Activated CD4-positive, alpha-beta T cell treated with anti-CD3 and anti-CD28 coated beads, Interleukin-10, Interleukin-2, amounts not matched to agents 100 ng/mL and 50 ng/mL, durations not matched to agents 16 hours and 8 hours (primary cell): ENCODE measurements around the gene SLC6A17.

Source experiments
- DNase-seq: peaks from one replicate; pipeline ENCODE4 v3.0.0-alpha.2; 2020

Gene SLC6A17

DNA sequence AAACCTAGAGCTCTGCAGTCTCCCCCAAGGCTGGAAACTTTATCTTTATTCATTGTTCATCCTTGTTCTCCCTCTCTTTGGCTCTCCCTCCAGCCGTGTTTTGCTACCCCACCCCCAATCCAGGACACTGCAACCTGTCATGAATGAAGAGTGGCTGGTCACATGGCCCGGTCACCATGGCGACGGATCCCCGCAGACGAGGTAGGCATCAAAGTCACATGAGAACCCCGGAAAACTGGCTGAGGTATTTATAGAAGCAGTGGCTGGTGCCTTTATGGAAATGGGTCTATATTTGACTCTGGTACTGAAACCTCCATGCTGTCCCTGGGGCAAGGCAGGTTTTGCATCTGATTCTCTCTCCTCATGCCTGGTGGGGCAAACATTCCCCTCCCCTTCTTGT lies 13.4 kb upstream of the SLC6A17 start:
- peak; percentile 29 for DNase-seq

DNA sequence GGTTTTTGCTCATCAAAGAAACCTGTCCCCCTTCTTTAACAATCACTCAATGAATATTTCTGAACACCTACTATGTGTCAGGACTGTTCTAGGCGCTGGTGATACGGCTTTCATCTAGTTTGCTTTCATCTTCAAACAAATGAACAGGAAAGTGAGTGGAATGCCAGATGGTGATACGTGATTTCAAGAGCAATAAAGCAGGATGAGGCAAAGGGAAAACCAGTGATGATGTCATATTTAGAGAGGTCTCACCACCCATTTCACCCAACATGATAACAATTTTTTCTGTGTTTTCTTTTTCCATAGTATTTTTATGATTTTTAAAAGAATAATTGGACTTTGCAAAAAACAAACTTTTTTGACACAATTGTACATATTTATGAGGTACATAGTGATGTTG lies 11.3 kb upstream of the SLC6A17 start:
- no peak for DNase-seq

GRCh38 chr1:110144366-110144765 lies 5.9 kb upstream of the SLC6A17 start:
- DNase-seq, result peak; percentile 14

- no peak for DNase-seq
Observed at GRCh38 chr1:110148961-110149360, 1.3 kb upstream of the SLC6A17 start.

- no peak for DNase-seq
Observed at GRCh38 chr1:110151175-110151669, 928 bp downstream of the SLC6A17 start.

DNA sequence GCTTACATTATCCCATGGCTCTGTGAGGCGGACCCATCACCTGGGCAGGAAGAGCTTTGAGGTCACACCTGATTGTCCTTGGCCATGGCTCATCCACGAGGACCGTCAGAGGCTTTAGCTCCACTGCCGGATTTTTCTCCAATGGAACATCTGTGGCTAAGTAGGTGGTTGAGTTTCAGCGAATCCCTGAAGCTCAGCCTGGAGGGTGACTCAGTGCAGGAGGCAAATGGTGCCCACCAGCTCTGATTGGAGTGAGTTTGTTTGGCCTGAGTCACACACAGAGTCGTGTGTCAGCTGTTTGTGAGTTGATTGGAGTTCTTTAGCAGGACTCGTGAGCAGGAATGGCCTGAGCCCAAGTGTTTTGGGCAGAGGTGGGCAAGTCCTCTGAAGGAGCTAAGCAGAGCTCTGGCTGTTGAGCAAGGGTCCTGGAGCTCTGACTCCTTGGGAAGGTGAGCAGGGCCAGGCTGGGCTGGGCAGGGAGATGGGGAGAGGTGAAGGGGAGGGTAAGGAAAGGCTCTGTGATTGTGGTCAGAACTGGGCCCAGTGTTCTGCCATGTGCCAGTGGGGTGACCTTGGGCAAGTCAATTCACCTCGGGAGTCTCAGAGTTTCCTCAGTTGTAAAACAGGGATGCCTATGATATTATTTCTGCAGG lies 2.0 kb downstream of the SLC6A17 start:
- DNase-seq, result no peak

GRCh38 chr1:110153407-110153950 lies 3.2 kb downstream of the SLC6A17 start:
- DNase-seq, result no peak

DNA sequence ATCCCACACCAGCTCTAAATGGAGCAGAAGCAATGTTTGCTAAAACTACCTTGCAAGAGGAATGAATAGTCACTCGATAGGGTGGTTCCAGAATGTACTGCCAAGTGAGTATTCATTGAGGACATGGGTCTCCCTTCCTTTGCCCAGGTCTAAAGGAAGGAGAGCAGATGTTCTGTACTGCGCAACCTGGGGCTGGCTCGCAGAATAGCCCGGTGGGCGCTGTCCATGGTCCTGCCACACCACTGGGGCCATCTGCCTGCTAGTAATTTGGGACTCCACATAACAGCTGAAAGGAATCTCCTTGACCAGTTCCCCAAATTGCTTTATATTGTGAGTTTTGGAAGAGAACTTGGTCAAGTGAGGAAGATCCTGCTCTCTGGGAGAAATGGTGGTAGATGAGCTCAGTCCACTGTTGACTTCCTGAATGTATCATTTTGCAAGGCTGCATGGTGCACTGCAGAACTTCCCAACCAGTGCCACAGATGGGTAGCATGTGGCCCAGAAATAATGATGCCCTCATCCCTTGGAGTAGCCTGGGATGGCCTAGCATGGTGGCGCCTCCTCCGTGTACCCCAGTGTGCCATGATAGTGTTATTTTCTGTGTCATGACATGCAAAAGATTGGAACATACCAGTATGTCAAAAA lies 5.7 kb downstream of the SLC6A17 start:
- DNase-seq, result peak; percentile 24

GRCh38 chr1:110158261-110158660 lies 8.0 kb downstream of the SLC6A17 start:
- DNase-seq, result no peak

GRCh38 chr1:110159168-110159567 lies 8.9 kb downstream of the SLC6A17 start:
- no peak for DNase-seq

DNA sequence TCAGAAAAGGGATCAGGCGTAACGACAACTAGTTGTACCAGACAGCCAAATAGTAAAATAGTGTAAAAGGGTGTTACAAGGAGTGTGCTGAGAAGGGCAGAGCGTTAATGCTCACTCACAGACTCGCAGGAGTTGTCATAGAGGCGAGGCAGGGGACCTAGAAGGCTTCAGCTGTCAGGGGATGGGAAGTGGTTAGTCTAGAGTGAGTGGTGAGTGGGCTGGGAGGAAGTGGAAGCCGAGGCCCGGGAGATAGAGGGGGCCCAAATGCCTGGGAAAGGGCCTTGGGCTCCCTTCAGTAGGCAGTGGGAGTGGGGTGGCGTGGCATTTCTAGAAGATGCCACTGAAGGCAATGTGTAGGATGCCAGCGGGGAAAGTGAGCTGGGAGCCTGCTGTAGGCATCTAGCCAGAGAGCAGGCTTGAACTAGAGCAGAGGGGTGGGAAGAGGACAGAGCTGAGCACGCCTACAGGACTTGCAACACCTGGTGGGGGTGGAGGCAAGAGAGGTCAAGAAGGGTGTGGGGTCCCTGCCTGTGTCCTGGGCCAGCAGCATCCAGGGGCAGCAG lies 10.3 kb downstream of the SLC6A17 start:
- no peak for DNase-seq

GRCh38 chr1:110161165-110161564 lies 10.9 kb downstream of the SLC6A17 start:
- no peak for DNase-seq

GRCh38 chr1:110161849-110162248 lies 11.6 kb downstream of the SLC6A17 start:
- DNase-seq, result no peak

- no peak for DNase-seq
Observed at GRCh38 chr1:110163591-110163990, 13.3 kb downstream of the SLC6A17 start.

DNA sequence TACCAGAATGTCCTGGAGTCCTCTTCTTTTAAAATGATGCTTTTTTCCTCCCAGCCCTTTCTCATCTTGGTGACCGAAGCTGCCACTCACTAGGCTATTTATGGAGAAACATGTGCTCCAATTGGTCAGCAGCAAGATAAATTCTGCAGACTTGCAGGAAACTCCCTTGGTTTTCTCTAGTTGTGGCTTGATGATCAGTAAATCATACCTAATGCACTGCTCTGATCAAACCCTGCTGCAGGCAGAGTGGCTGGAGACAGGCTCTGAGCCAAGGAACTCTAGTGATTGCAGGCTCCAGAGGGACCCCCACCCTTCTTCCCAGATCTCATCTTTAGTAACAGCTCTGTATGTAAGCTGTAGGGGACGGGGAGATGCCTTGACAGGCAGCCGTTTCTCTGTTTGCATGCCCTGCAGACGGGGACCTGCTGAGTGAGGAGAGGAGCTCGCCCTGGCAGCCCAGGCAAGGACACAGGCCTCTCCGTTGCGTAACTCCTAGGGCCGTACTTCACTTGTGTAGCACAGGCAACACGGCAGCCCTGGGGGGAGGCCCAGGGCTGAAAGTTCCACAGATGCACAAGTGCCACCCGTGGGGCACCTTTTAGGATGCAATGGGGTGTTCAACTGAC lies 14.5 kb downstream of the SLC6A17 start:
- no peak for DNase-seq

DNA sequence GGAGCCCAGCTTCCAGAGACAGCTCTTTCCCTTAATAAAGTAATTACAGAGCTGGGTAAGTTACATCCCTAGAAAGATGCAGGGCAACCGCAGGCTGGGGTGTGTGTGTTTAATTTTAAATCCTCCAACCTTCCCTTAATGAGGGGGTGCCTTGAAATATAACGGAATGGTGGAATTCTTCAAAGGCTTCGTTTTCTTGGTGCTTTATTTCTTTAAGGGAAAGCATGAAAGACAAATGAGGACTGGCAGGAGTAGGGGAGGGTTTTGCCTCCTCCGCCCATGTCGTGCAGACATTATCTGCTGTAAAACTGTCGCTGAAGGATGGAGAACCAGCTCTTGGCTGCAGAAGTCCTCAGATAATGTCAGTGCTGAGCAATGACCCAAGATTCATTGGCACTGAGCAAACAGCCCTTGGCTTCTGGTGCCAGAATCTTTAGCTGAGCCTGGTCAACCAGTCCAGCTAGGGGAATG lies 15.5 kb downstream of the SLC6A17 start:
- no peak for DNase-seq

DNA sequence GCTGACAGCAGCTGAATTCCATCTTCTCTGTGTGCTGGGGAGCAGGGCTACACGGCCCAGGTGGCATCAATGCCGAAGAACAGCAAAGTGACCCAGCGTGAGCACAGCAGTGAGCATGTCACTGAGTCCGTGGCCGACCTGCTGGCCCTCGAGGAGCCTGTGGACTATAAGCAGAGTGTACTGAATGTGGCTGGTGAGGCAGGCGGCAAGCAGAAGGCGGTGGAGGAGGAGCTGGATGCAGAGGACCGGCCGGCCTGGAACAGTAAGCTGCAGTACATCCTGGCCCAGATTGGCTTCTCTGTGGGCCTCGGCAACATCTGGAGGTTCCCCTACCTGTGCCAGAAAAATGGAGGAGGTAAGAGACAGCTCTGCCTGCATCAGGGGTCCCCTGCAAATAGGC lies 16.6 kb downstream of the SLC6A17 start:
- no peak for DNase-seq

DNA sequence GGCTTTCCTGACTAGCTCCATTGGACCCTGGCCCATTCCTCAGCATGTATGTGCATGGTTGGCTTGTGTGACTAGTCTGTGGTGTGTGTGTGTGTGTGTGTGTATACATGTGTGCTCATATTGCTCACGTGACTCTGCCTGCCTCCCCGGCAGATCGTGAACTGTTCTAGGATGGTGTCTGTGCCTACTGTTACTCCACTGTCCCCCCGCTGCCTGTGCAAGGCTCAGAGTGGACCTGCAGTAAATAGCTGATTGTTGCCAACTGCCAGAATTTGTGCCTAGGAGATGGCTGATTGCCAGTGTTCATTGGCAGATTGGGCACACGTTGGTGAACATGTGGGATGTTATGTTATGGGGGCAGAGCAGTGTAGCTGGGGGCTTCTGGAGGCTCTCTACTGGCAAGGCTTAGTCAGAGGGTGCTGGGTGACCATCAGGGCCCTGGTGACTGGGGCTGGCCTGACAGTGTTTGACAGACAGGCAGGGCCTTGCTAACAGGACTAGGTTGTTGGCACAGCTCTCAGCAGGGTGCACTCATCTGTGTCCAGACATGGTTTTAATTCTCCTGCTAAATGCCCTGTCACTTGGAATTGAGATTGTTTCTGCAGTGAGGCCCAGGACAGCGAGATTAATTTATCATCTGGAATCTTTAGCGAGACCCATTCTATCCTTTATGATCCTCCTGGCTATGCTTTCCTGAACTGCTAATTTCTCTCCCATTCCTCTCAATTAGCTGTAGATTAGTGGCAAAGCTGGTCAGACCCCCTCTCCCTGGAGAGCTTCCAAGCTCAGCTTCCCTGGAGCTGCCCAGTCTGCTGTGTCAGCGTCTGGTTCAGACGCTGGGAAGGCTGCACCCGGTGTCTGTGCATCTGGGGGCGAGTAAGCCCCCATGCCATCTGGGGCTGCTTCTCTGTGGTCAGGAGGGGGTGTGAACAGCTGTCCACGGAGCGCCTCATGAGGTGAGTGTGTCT lies 20.8 kb downstream of the SLC6A17 start:
- DNase-seq, result no peak

DNA sequence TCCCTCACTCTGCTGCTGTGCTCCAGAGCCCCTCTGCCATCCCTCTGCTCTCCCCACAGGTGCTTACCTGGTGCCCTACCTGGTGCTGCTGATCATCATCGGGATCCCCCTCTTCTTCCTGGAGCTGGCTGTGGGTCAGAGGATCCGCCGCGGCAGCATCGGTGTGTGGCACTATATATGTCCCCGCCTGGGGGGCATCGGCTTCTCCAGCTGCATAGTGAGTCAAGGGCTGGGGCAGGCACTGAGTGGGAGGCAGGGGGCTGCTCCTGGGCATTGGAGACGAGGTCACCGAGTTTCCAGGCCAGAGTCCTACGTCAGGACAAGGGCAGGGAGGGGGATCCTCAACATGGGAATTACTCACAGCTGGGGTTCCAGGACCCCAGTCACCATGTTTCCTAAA lies 21.7 kb downstream of the SLC6A17 start:
- no peak for DNase-seq

- no peak for DNase-seq
Observed at GRCh38 chr1:110173466-110174105, 23.3 kb downstream of the SLC6A17 start.

- DNase-seq, result no peak
Observed at GRCh38 chr1:110174961-110175360, 24.7 kb downstream of the SLC6A17 start.
